IPS-20b (cell line): ENCODE results near the gene SFXN3.
"Not testable (repeated sequence)": the region's sequence is repeated elsewhere in the genome, so short reads cannot be mapped to it uniquely, and the experiment has no call there.

Experiments used
- H3K27ac ChIP-seq: one replicate; pipeline ENCODE4 v1.5.1; 2013; ENCODE audit warnings: low read length
- H3K27me3 ChIP-seq: 2 replicates; pipeline ENCODE4 v1.6.1; 2013; ENCODE audit warnings: mild to moderate bottlenecking, low read length, inconsistent platforms; ENCODE audit not compliant: insufficient read depth
- H3K36me3 ChIP-seq: 2 replicates; pipeline ENCODE4 v1.6.1; 2013; ENCODE audit warnings: low read depth, mild to moderate bottlenecking, inconsistent platforms, low read length, moderate library complexity; ENCODE audit not compliant: insufficient read depth
- H3K4me1 ChIP-seq: 2 replicates; pipeline ENCODE4 v1.6.1; 2013; ENCODE audit warnings: mild to moderate bottlenecking, control low read depth, inconsistent platforms, low read length, moderate library complexity; ENCODE audit not compliant: insufficient read depth
- H3K4me3 ChIP-seq: 2 replicates; pipeline ENCODE4 v1.5.1; 2013; ENCODE audit warnings: mild to moderate bottlenecking, low read length, inconsistent platforms
- H3K9ac ChIP-seq: 2 replicates; pipeline ENCODE4 v1.6.1; 2013; ENCODE audit warnings: low read depth, mild to moderate bottlenecking, inconsistent platforms, low read length, moderate library complexity
- H3K9me3 ChIP-seq: 2 replicates; pipeline ENCODE4 v1.6.1; 2013; ENCODE audit warnings: mild to moderate bottlenecking, low read depth, low read length, inconsistent platforms; ENCODE audit not compliant: insufficient read depth

The SFXN3 gene

DNA sequence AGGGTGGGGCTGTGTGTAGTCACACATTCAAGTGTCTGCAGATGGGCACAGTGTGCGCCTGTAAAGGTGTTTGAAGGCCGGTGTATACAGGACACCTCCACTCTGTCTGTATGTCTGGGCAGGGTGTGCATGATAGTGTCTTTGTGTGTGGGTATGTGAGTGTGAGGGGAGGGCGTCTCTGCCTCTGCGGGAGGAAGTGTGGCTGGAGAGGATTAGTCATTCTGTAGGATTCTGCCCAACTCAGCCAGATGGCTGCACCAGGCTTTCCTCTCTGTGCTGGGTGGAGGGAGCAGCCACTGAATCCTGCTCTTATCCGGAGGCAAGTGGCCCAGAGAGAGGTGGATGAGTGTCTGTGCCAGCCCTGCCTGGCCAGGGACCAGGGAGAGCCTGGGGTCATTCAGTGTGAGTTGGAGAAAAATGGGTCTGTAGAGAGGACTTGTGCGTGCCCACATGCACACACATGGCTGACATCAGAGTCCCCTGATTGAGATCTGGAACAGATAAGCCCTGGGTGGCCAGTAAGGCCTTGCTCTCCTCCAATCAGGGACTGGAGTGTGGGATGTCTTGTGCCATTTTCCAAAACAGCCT is 1.7 kb downstream of the SFXN3 start:
- H3K27me3 ChIP-seq, result peaks cover 84% of the 10 kb centered on the region
- H3K27ac ChIP-seq, result no peak overlapping the region
- H3K9ac ChIP-seq, result no peak overlapping the region

DNA sequence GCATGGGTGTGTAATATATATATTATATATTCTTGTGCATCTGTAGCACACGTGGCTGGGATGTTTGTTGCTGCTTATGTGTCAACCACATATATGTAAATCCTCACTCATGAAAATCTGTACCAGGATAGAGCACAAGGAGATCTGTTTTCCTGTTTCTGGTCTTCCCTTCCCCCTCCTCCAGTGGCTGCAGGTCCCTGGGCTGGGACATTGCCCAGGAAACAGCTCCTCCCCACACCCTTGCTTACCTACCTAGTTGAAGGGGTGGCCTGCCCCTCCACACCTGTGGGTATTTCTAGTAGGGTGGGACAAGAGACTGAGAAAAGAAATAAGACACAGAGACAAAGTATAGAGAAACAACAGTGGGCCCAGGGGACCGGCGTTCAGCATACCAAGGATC is 2.2 kb downstream of the SFXN3 start:
- Histone ChIP-seq H3K9me3 (no peaks in the 10 kb centered on the region), H3K27ac (no peak overlapping the region), H3K4me3 (no peak overlapping the region), H3K9ac (no peak overlapping the region), H3K27me3 (peaks cover 84% of the 10 kb centered on the region), H3K4me1 (peaks cover 12% of the 10 kb centered on the region), H3K36me3 (no peaks in the 10 kb centered on the region)

More for the DNA sequence above, 1.7 kb downstream of the SFXN3 start:
- Histone ChIP-seq H3K9me3 (no peaks in the 10 kb centered on the region), H3K4me1 (peaks cover 12% of the 10 kb centered on the region), H3K4me3 (peak overlapping the region; percentile 77; the same call in 1 of the 2 replicates), H3K36me3 (no peaks in the 10 kb centered on the region)

DNA sequence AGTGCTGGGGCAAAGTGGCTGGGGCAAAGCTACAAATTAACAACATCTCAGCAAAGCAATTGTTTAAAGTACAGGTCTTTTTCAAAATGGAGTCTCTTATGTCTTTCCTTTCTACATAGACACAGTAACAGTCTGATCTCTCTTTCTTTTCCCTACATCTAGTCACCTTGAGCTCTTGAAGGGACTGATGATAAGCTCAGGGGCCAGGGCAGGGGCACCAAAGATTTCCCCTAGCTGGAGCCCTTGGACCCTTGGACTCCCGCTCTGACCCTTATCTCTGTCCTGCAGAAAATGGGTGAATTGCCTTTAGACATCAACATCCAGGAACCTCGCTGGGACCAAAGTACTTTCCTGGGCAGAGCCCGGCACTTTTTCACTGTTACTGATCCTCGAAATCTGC is 3.4 kb downstream of the SFXN3 start:
- not testable (repeated sequence) for H3K4me3 ChIP-seq, H3K36me3 ChIP-seq, H3K9ac ChIP-seq, H3K9me3 ChIP-seq, H3K27ac ChIP-seq
- H3K4me1 ChIP-seq, result peaks cover 12% of the 10 kb centered on the region
- H3K27me3 ChIP-seq, result peaks cover 81% of the 10 kb centered on the region

DNA sequence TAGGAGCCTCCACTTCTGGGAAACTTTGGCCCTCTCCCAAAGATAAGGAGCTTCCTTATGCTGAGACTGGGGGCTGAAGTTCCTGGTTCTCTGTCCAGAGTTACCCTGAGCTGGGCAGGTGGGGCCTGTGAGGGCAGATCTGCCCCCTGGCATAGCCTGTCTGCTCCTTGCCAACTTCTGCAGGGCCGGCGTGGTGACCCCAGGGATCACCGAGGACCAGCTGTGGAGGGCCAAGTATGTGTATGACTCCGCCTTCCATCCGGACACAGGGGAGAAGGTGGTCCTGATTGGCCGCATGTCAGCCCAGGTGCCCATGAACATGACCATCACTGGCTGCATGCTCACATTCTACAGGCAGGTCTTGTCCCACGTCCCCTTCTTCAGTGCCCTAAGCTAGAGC is 4.3 kb downstream of the SFXN3 start:
- H3K27ac ChIP-seq, result no peak overlapping the region
- H3K4me3 ChIP-seq, result no peak overlapping the region
- H3K36me3 ChIP-seq, result no peaks in the 10 kb centered on the region

DNA sequence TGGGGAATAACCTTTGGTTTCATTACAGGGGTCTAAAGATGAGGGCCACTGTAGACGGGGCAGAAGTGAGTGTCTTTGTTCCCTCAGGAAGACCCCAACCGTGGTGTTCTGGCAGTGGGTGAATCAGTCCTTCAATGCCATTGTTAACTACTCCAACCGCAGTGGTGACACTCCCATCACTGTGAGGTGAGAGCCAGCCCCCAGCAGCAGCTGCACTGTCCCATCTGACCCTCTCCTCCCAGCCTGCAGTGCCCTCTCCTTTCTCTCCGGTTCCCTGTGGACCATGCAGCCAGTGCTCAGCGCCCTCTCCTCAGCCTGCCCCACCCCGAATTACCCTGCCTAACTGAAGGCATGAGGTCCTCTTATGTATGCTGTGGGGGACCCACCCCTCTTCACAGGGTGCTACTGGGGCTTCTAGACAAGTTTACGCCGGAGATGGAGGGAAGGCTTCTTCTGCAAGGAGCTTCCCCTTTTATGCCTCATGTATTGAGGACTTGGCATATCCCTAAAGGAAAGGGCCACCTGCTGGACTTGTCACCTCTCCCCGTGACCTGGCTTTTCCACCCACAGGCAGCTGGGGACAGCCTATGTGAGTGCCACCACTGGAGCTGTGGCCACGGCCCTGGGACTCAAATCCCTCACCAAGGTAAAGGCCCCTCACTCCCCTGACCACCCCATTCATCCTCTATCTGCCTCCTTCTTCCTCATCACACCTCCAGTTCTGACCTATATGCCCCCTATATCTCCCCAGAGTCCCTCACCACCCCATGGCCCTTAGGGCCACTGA is 5.1 kb downstream of the SFXN3 start:
- Histone ChIP-seq H3K36me3 (no peaks in the 10 kb centered on the region), H3K9me3 (no peaks in the 10 kb centered on the region), H3K4me3 (no peak overlapping the region), H3K4me1 (peaks cover 7% of the 10 kb centered on the region), H3K27ac (no peak overlapping the region), H3K27me3 (peaks cover 75% of the 10 kb centered on the region), H3K9ac (no peak overlapping the region)

More for the DNA sequence above, 4.3 kb downstream of the SFXN3 start:
- no peaks in the 10 kb centered on the region for H3K9me3 ChIP-seq
- H3K27me3 ChIP-seq, result peaks cover 82% of the 10 kb centered on the region
- H3K9ac ChIP-seq, result no peak overlapping the region
- H3K4me1 ChIP-seq, result peaks cover 8% of the 10 kb centered on the region

DNA sequence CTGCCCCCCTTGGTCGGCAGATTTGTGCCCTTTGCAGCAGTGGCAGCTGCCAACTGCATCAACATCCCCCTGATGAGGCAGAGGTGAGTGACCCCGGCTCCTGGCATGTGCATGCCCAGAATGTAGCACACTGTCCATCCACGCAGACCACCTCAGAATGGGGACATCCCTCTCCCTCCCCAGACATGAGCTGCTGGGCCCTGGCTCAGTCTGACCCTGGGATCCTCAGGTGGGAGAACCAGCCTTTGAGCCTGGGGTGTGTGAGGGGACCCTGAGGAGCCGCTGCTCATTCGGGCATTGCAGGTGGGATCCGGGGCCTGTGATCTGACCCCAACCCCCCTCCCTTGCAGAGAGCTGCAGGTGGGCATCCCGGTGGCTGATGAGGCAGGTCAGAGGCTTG is 5.7 kb downstream of the SFXN3 start:
- Histone ChIP-seq H3K9me3 (no peaks in the 10 kb centered on the region), H3K36me3 (no peaks in the 10 kb centered on the region), H3K27me3 (peaks cover 69% of the 10 kb centered on the region), H3K27ac (no peak overlapping the region), H3K4me1 (peaks cover 7% of the 10 kb centered on the region), H3K4me3 (no peak overlapping the region), H3K9ac (no peak overlapping the region)

DNA sequence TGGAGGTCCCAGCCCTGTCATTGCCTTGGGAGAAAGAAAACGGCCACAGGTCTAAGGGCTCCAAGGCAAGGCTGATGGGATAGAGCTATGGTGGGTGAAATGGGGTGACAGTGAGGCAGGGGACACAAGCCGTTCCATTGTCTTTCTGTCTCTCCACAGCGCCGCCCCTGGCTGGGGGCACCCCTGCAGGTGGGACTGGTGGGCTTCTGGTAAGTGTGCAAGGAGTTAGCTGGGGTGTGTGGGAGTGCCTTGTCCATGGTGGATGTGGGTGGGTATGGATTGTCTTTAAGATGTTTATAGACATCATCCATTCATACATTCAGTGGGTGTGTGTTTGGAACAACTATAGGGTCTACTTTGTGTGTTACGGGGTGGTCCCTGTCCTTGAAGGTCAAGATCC is 7.5 kb downstream of the SFXN3 start:
- H3K9ac ChIP-seq, result no peak overlapping the region
- H3K27me3 ChIP-seq, result peaks cover 56% of the 10 kb centered on the region
- H3K27ac ChIP-seq, result no peak overlapping the region
- H3K4me3 ChIP-seq, result no peak overlapping the region
- H3K9me3 ChIP-seq, result no peaks in the 10 kb centered on the region
- no peaks in the 10 kb centered on the region for H3K36me3 ChIP-seq
- H3K4me1 ChIP-seq, result peaks cover 3% of the 10 kb centered on the region

DNA sequence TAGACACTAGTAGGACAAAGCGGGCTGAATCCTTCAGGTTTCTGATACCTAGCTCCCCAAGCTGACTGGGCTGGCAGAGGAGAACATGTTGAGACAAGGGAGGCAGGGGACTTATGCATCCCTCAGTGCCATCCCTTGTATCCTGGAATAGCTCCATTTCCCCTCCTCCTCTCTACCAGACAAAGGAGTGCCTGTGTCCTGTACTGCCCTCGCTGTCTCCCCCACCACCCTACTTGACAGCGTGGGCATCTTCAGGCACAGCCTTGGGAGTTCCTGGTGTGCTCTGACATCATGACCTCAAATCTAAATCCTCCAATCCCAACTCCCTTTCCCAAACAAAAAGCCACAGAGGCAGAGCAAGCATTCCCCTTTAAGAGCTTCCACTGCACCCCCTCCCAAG is 9.0 kb downstream of the SFXN3 start:
- no peak overlapping the region for H3K9ac ChIP-seq
- H3K4me3 ChIP-seq, result no peak overlapping the region
- H3K9me3 ChIP-seq, result no peaks in the 10 kb centered on the region
- no peaks in the 10 kb centered on the region for H3K36me3 ChIP-seq
- H3K4me1 ChIP-seq, result peaks cover 7% of the 10 kb centered on the region
- H3K27me3 ChIP-seq, result peaks cover 58% of the 10 kb centered on the region
- H3K27ac ChIP-seq, result no peak overlapping the region

DNA sequence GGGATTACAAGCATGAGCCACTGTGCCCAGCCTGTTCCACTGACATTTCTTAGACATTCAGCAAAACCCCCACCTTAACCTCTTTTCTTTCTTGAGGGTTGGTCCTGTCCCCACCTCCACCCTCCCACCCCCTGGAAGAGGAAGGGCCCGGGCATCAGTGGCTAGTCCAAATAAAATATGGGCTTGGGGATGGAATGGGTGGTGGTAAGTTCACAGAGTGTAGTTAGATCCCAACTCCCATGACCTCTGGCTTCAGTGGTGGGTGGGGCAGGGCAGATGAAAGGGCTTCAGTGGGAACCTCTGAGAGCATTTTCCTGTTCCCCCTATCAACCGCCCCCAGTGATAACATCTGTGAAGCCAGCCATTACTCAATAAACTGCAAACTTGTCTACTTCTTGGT is 9.8 kb downstream of the SFXN3 start:
- H3K4me3 ChIP-seq, result no peak overlapping the region
- H3K27ac ChIP-seq, result no peak overlapping the region
- H3K27me3 ChIP-seq, result peaks cover 58% of the 10 kb centered on the region
- H3K36me3 ChIP-seq, result no peaks in the 10 kb centered on the region
- no peaks in the 10 kb centered on the region for H3K9me3 ChIP-seq
- H3K4me1 ChIP-seq, result peaks cover 7% of the 10 kb centered on the region
- H3K9ac ChIP-seq, result no peak overlapping the region

DNA sequence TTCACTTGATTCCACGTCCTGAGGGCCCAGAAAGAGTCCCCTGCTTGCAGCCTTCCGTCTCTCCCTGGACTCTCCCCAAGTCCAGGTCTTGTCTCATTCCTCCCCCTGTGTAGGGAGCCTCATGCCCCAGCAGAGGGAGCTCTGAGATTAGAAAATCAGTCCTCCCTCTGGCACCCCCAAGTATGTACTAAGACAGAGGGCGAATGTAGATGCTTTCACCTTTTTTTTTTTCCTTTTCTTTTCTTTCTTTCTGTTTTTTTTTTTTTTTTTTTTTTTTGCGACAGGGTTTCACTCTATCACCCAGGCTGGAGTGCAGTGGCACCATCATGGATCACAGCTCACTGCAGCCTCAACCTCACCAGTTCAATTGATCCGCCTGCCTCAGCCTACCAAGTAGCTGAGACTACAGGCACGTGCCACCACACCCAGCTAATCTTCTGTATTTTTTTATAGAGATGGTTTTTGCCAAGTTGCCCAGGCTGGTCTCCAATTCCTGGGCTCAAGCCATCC is 10.3 kb downstream of the SFXN3 start:
- H3K27ac ChIP-seq, result no peak overlapping the region
- peaks cover 58% of the 10 kb centered on the region for H3K27me3 ChIP-seq
- no peak overlapping the region for H3K9ac ChIP-seq

DNA sequence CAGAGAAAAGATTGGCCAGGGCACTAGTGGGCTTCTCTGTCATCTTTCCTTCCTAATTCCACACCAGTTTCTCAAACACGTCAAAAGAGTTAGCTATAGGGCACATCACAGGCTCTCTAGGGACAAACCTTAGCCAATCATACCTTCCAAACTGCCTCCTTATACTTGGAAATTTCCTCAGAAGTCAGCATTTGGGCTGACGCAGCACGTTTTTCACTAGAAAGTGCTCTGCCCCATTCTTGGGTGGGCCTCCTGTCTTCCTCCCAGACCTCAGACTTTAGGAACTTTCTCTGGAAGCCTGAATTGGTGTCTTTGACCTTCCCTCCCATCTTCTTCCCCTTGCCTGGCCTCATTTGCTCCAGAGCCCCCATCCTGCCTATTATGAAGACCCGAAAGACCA is 11.1 kb downstream of the SFXN3 start:
- peak overlapping the region; percentile 79 for H3K4me3 ChIP-seq
- H3K27me3 ChIP-seq, result peaks cover 63% of the 10 kb centered on the region
- H3K9me3 ChIP-seq, result no peaks in the 10 kb centered on the region
- no peak overlapping the region for H3K27ac ChIP-seq
- H3K4me1 ChIP-seq, result peaks cover 7% of the 10 kb centered on the region
- H3K9ac ChIP-seq, result no peak overlapping the region; the same call in 1 of the 2 replicates
- H3K36me3 ChIP-seq, result no peaks in the 10 kb centered on the region

More for the DNA sequence above, 10.3 kb downstream of the SFXN3 start:
- no peaks in the 10 kb centered on the region for H3K9me3 ChIP-seq
- H3K4me3 ChIP-seq, result no peak overlapping the region
- H3K36me3 ChIP-seq, result no peaks in the 10 kb centered on the region
- peaks cover 7% of the 10 kb centered on the region for H3K4me1 ChIP-seq
